ENCODE measurements around the gene COG6.

GRCh38 chr13:39656325-39656677 lies 839 bp downstream of the COG6 start:
- TF ChIP-seq, protein P1, sequence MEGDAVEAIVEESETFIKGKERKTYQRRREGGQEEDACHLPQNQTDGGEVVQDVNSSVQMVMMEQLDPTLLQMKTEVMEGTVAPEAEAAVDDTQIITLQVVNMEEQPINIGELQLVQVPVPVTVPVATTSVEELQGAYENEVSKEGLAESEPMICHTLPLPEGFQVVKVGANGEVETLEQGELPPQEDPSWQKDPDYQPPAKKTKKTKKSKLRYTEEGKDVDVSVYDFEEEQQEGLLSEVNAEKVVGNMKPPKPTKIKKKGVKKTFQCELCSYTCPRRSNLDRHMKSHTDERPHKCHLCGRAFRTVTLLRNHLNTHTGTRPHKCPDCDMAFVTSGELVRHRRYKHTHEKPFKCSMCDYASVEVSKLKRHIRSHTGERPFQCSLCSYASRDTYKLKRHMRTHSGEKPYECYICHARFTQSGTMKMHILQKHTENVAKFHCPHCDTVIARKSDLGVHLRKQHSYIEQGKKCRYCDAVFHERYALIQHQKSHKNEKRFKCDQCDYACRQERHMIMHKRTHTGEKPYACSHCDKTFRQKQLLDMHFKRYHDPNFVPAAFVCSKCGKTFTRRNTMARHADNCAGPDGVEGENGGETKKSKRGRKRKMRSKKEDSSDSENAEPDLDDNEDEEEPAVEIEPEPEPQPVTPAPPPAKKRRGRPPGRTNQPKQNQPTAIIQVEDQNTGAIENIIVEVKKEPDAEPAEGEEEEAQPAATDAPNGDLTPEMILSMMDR (IDR thresholded peaks at IDR 0.05) = no peak
- TF ChIP-seq POLR2A (IDR thresholded peaks at IDR 0.05) = no peak
